H1 (cell line): Measurements from ENCODE around the gene FAIM2. TPM values are rescaled to one million over a fixed set of nuclear protein-coding genes. Genes with fewer than 3 reads are reported as not detected.

Experiments
- CTCF ChIA-PET: fragments of 300-600 bp; sonication (Branson Sonifier 250); formaldehyde crosslinking; loops from one replicate; lab custom pipeline; 2021; ENCODE audit not compliant: partially characterized antibody; lab: Charles Lee
- POLR2A ChIA-PET: fragments of 300-600 bp; sonication (Branson Sonifier 250); formaldehyde crosslinking; loops from one replicate; lab custom pipeline; 2021; ENCODE audit warnings: inconsistent platforms; ENCODE audit not compliant: partially characterized antibody; lab: Charles Lee
- DNase-seq, 2 experiments: peaks; one replicate each; pipeline versions ENCODE4 v3.0.0 to v3.0.0-alpha.2; 2010 to 2022; ENCODE audit warnings: low spot score in 2 of 2, low read depth in 1 of 2, mixed read lengths in 1 of 2
- FAIRE-seq: peaks from 2 replicates; lab custom pipeline; 2011; peaks lifted over from hg19 to GRCh38; lab: Jason Lieb, UNC
- H2AFZ ChIP-seq: 2 replicates; pipeline ENCODE4 v1.8.1; 2012; ENCODE audit warnings: low read length, inconsistent platforms
- H2AK5ac ChIP-seq: 2 replicates; pipeline ENCODE4 v1.6.1; 2013; ENCODE audit warnings: low read depth, low read length
- H2BK120ac ChIP-seq: replicated peaks from 2 replicates; pipeline ENCODE3; 2013; ENCODE audit warnings: low read depth, low read length, inconsistent platforms
- H2BK12ac ChIP-seq: 2 replicates; pipeline ENCODE4 v1.6.1; 2013; ENCODE audit warnings: low read depth, low read length
- H2BK15ac ChIP-seq: 2 replicates; pipeline ENCODE4 v1.6.1; 2013; ENCODE audit warnings: low read length
- H2BK20ac ChIP-seq: 2 replicates; pipeline ENCODE4 v1.6.1; 2013; ENCODE audit warnings: low read length
- H2BK5ac ChIP-seq: 2 replicates; pipeline ENCODE4 v1.6.1; 2013; ENCODE audit warnings: low read depth, low read length
- H3K14ac ChIP-seq: 2 replicates; pipeline ENCODE4 v1.6.1; 2013; ENCODE audit warnings: inconsistent platforms; ENCODE audit not compliant: insufficient read length
- H3K18ac ChIP-seq: 2 replicates; pipeline ENCODE4 v1.6.1; 2013; ENCODE audit warnings: low read length; ENCODE audit errors: extremely low read depth
- H3K23ac ChIP-seq: 2 replicates; pipeline ENCODE4 v1.6.1; 2013; ENCODE audit warnings: inconsistent platforms; ENCODE audit not compliant: insufficient read length
- H3K23me2 ChIP-seq: 2 replicates; pipeline ENCODE4 v1.6.1; 2013; ENCODE audit warnings: low read depth, low read length
- H3K27ac ChIP-seq: 2 replicates; pipeline ENCODE4 v1.6.1; 2011; ENCODE audit warnings: low read depth, low read length, inconsistent platforms
- H3K27me3 ChIP-seq, 4 experiments: replicated peaks in 1 of 4; 1 replicate in 1 of 4; 2 replicates in 3 of 4; pipeline versions ENCODE4 v1.6.1 to v1.8.1; 2011 to 2013; ENCODE audit warnings: low read length in 3 of 4, mild to moderate bottlenecking in 3 of 4, inconsistent platforms in 2 of 4, mixed read lengths in 2 of 4, moderate library complexity in 1 of 4; ENCODE audit not compliant: control insufficient read depth in 3 of 4, insufficient read depth in 3 of 4; ENCODE audit errors: extremely low read depth in 1 of 4
- H3K36me3 ChIP-seq, 4 experiments: 2 replicates each; pipeline versions ENCODE4 v1.6.1 to v1.8.1; 2011 to 2013; ENCODE audit warnings: mild to moderate bottlenecking in 4 of 4, low read length in 3 of 4, moderate library complexity in 2 of 4, control low read depth in 1 of 4, inconsistent platforms in 1 of 4; ENCODE audit not compliant: insufficient read depth in 4 of 4, control insufficient read depth in 2 of 4
- H3K4ac ChIP-seq: replicated peaks from 2 replicates; pipeline ENCODE3; 2013; ENCODE audit warnings: low read length, low read depth, mixed read lengths, inconsistent platforms; ENCODE audit not compliant: insufficient read length
- H3K4me1 ChIP-seq, 4 experiments: replicated peaks in 1 of 4; 1 replicate in 1 of 4; 2 replicates in 3 of 4; pipeline versions ENCODE4 v1.6.1 to v1.8.1; 2011 to 2013; ENCODE audit warnings: low read length in 3 of 4, inconsistent platforms in 2 of 4, mixed read lengths in 1 of 4; ENCODE audit not compliant: insufficient read depth in 4 of 4, control insufficient read depth in 3 of 4
- H3K4me2 ChIP-seq, 2 experiments: 2 replicates each; pipeline versions ENCODE4 v1.6.1 to v1.8.1; 2011 to 2013; ENCODE audit warnings: low read depth in 2 of 2, low read length in 2 of 2, control low read depth in 1 of 2, inconsistent platforms in 1 of 2, mild to moderate bottlenecking in 1 of 2; ENCODE audit not compliant: insufficient read depth in 1 of 2
- H3K4me3 ChIP-seq, 4 experiments: fragments of 200-600, 300-600 bp in 1 of 4; sonication (generic), shearing (Covaris generic), sonication (Bioruptor Twin) in 1 of 4; 2 replicates each; pipeline versions ENCODE4 v1.5.1 to v1.8.1; 2011 to 2016; ENCODE audit warnings: low read length in 4 of 4, low read depth in 3 of 4, control low read depth in 2 of 4, inconsistent platforms in 2 of 4, mild to moderate bottlenecking in 2 of 4, mixed read lengths in 1 of 4, moderate library complexity in 1 of 4; ENCODE audit not compliant: insufficient read depth in 2 of 4; ENCODE audit errors: extremely low read depth in 1 of 4
- H3K56ac ChIP-seq: replicated peaks from 2 replicates; pipeline ENCODE3; 2013; ENCODE audit warnings: low read depth, mild to moderate bottlenecking, mixed read lengths, low read length, inconsistent platforms; ENCODE audit not compliant: insufficient read length
- H3K79me1 ChIP-seq: 2 replicates; pipeline ENCODE4 v1.6.1; 2013; ENCODE audit warnings: low read depth, low read length, control low read depth
- H3K79me2 ChIP-seq, 2 experiments: 2 replicates each; pipeline versions ENCODE4 v1.6.1 to v1.8.1; 2012 to 2013; ENCODE audit warnings: low read length in 2 of 2, mild to moderate bottlenecking in 2 of 2, inconsistent platforms in 1 of 2; ENCODE audit not compliant: insufficient read depth in 2 of 2, control insufficient read depth in 1 of 2
- H3K9ac ChIP-seq, 4 experiments: replicated peaks in 1 of 4; 1 replicate in 1 of 4; 2 replicates in 3 of 4; pipeline versions ENCODE4 v1.6.1 to v1.8.1; 2011 to 2013; ENCODE audit warnings: low read depth in 3 of 4, low read length in 3 of 4, control low read depth in 2 of 4, mild to moderate bottlenecking in 2 of 4, moderate library complexity in 2 of 4, inconsistent platforms in 1 of 4; ENCODE audit errors: extremely low read depth in 1 of 4
- H3K9me3 ChIP-seq, 2 experiments: 2 replicates each; pipeline versions ENCODE4 v1.6.1 to v1.8.1; 2012 to 2013; ENCODE audit warnings: mild to moderate bottlenecking in 2 of 2, moderate library complexity in 2 of 2, control low read depth in 1 of 2, inconsistent platforms in 1 of 2, low read depth in 1 of 2, low read length in 1 of 2, mixed read lengths in 1 of 2; ENCODE audit not compliant: insufficient read depth in 2 of 2
- H4K20me1 ChIP-seq, 2 experiments: replicated peaks in 1 of 2; 2 replicates each; pipeline versions ENCODE3 to v1.8.1; 2011 to 2013; ENCODE audit warnings: inconsistent platforms in 2 of 2, low read length in 2 of 2, mild to moderate bottlenecking in 1 of 2; ENCODE audit not compliant: insufficient read depth in 2 of 2, control insufficient read depth in 1 of 2
- H4K5ac ChIP-seq: 2 replicates; pipeline ENCODE4 v1.6.1; 2013; ENCODE audit warnings: low read length, low read depth, mixed read lengths, inconsistent platforms; ENCODE audit not compliant: insufficient read length
- H4K8ac ChIP-seq: 2 replicates; pipeline ENCODE4 v1.8.0; 2013; ENCODE audit warnings: mild to moderate bottlenecking, moderate library complexity, low read length, inconsistent platforms; ENCODE audit not compliant: insufficient read depth; ENCODE audit errors: extremely low read depth
- H4K91ac ChIP-seq: replicated peaks from 2 replicates; pipeline ENCODE3; 2013; ENCODE audit warnings: low read length, mixed read lengths, inconsistent platforms; ENCODE audit not compliant: insufficient read length
- CBX8 ChIP-seq: fragments of 300-800, 300-1000 bp; sonication (generic); IDR thresholded peaks from 2 replicates; pipeline ENCODE4 v1.7.1; 2016; ENCODE audit warnings: low read depth, low read length, borderline replicate concordance
- CTBP2 ChIP-seq: IDR thresholded peaks from 2 replicates; pipeline ENCODE4 v1.7.0; 2011; ENCODE audit warnings: borderline replicate concordance, mild to moderate bottlenecking, moderate library complexity, mixed read lengths, low read length; ENCODE audit not compliant: insufficient read depth, insufficient read length
- EGR1 ChIP-seq: IDR thresholded peaks from 2 replicates; pipeline ENCODE4 v1.6.1; 2011; ENCODE audit warnings: low read depth, low read length, borderline replicate concordance
- MAFK ChIP-seq: IDR thresholded peaks from 2 replicates; pipeline ENCODE4 v1.6.1; 2012; ENCODE audit warnings: low read depth, mild to moderate bottlenecking, improper control_type of control experiment, low read length
- PHF8 ChIP-seq: fragments of 200-600 bp; sonication (generic); conservative IDR thresholded peaks from 2 replicates; pipeline ENCODE4 v1.7.1; 2012; ENCODE audit warnings: low read depth, mild to moderate bottlenecking, inconsistent platforms, low read length, moderate library complexity
- SIN3A ChIP-seq, 2 experiments: IDR thresholded peaks in 1 of 2; conservative IDR thresholded peaks in 1 of 2; 2 replicates each; pipeline ENCODE4 v1.6.1; 2011 to 2012; ENCODE audit warnings: low read length in 2 of 2, improper control_type of control experiment in 1 of 2, low read depth in 1 of 2, mild to moderate bottlenecking in 1 of 2
- TAF1 ChIP-seq: IDR thresholded peaks from 2 replicates; pipeline ENCODE4 v1.6.1; 2011; ENCODE audit warnings: mild to moderate bottlenecking, low read depth, low read length
- WGBS, 2 experiments: shearing (Covaris generic) in 1 of 2; methylation state at CpG; one replicate each; pipeline versions ENCODE4 v1.1.6 to v1.1.7; 2013 to 2015; ENCODE audit warnings: low lambda C conversion rate in 2 of 2, mixed read lengths in 2 of 2, inconsistent platforms in 1 of 2, low coverage in 1 of 2, missing lambda C conversion rate in 1 of 2; ENCODE audit not compliant: insufficient replicate concordance in 2 of 2, insufficient coverage in 1 of 2, insufficient read length in 1 of 2; ENCODE audit errors: extremely low coverage in 1 of 2, missing lambda C conversion rate in 1 of 2; 5-methylcytosine and 5-hydroxymethylcytosine counted together
- polyA plus RNA-seq, 7 experiments: library from polyadenylated mRNA; depleted of rRNA in 3 of 7; stranded (reverse) in 5 of 7; unstranded in 2 of 7; fragments of >200 nt in 5 of 7; fragments of 200-250 nt in 2 of 7; gene quantifications; 1 replicate in 5 of 7; 2 replicates in 1 of 7; 4 replicates in 1 of 7; pipeline versions ENCODE4 v1.2.1 to v1.2.3, GENCODE V29; 2011 to 2013; ENCODE audit warnings: missing spikeins in 2 of 7, mixed read lengths in 2 of 7
- total RNA-seq: library from RNA; stranded (reverse); fragmentation: NEBNext Ultra II Directional; extraction: Animal tissue kit (Norgen Biotek cat#: 25700); gene quantifications from 2 replicates; pipeline ENCODE4 v1.2.1, GENCODE V29; 2021
- TF ChIP-seq, protein P1 (sequence below), 3 experiments: IDR thresholded peaks; 1 replicate in 2 of 3; 2 replicates in 1 of 3; pipeline versions ENCODE4 v1.5.1 to v1.6.1; 2011; ENCODE audit warnings: low read length in 3 of 3, mild to moderate bottlenecking in 3 of 3, inconsistent platforms in 2 of 3, low read depth in 1 of 3, moderate library complexity in 1 of 3; ENCODE audit not compliant: insufficient read depth in 1 of 3; ENCODE audit errors: control extremely low read depth in 1 of 3
- TF ChIP-seq, protein P2 (sequence below): IDR thresholded peaks from 2 replicates; pipeline ENCODE4 v1.6.1; 2012; ENCODE audit warnings: inconsistent platforms

FAIM2 gene
- total and polyA plus RNA-seq, 2 of the 8 experiments (the other 6 are each of a cell fraction or from before 2014, with no cell fraction given) = 0.89 to 1.3 TPM

DNA sequence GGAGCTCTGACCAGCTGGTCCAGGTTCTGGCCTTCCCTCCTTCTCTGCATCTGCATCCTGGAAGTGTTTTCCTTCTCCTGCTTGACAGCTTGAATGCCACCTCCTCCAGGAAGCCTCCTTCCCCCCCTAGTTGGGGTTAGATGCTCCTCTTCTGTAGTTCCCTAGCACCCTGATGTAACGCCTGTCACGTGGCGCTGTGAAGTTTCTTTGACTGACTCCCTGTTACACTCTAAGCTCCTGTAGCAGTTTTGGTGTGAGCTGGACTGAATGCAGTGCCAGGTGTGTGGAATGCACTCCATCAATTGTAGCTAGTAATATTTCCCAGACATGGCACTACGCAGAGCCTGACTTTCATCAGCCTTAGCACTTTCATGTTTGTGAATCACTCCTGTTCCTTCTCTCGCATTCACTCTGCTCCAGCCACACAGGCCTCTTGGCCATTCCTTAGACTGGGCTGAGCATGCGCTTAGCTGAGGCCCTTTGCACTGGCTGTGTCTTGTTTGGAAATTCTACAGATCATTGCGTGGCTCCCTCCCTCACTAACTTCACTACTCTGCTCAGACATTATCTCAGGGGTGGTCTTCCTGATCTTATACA lies 2.1 kb upstream of the FAIM2 start:
- Histone ChIP-seq H3K27ac (no peak overlapping the region), H3K9ac (no peak overlapping the region), H3K56ac (no peak overlapping the region), H3K4ac (no peak overlapping the region), H3K9me3 (no peaks in the 10 kb centered on the region), H3K36me3 (no peaks in the 10 kb centered on the region), H3K27me3 (peaks cover 0 to 19% (median 17%) of the 10 kb centered on the region in 4 experiments; a peak in 5 of 7 replicates), H3K23ac (no peak overlapping the region), H2AK5ac (no peak overlapping the region), H3K14ac (no peak overlapping the region), H2BK12ac (no peak overlapping the region), H3K4me3 (no peak overlapping the region), H2AFZ (no peak overlapping the region), H4K8ac (no peak overlapping the region), H2BK120ac (no peak overlapping the region), H2BK5ac (no peak overlapping the region), H4K20me1 (no peaks in the 10 kb centered on the region), H3K79me1 (no peaks in the 10 kb centered on the region), H3K4me2 (no peak overlapping the region), H4K91ac (no peak overlapping the region), H3K4me1 (peaks cover 0 to 25% (median 10%) of the 10 kb centered on the region in 4 experiments; a peak in 6 of 7 replicates), H3K18ac (no peak overlapping the region), H4K5ac (no peak overlapping the region), H3K23me2 (peaks cover 5% of the 10 kb centered on the region; the same call in 1 of the 2 replicates), H3K79me2 (no peaks in the 10 kb centered on the region), H2BK15ac (no peak overlapping the region), H2BK20ac (no peak overlapping the region)
- ChIA-PET CTCF (interaction anchor here (0.6 to 3.5 kb wide), 11 partner anchors 15 to 145 kb away, joined by 3 to 20 read pairs (median 4); no protein-coding TSS in a partner anchor), POLR2A (interaction anchor here (0.7 to 2.1 kb wide), 4 partner anchors 11 to 40 kb away, joined by 3 to 7 read pairs (median 4); no protein-coding TSS in a partner anchor)
- WGBS, 2 experiments = 86% methylated on average over 7 of the region's 7 CpGs; no CpG with 5 or more reads in 1 of the 2 experiments
- FAIRE-seq (no peak), DNase-seq (no peak)
- TF ChIP-seq SIN3A (conservative IDR thresholded peaks at IDR 0.05 in 1 of 2, IDR thresholded peaks at IDR 0.05 in 1 of 2; ENCODE audit: low read depth in 1 of 2, low read length in 2 of 2) (no peak), CBX8 (no peak), CTBP2 (no peak), PHF8 (no peak), MAFK (no peak), TAF1 (no peak), EGR1 (no peak)
- TF ChIP-seq, protein P1, sequence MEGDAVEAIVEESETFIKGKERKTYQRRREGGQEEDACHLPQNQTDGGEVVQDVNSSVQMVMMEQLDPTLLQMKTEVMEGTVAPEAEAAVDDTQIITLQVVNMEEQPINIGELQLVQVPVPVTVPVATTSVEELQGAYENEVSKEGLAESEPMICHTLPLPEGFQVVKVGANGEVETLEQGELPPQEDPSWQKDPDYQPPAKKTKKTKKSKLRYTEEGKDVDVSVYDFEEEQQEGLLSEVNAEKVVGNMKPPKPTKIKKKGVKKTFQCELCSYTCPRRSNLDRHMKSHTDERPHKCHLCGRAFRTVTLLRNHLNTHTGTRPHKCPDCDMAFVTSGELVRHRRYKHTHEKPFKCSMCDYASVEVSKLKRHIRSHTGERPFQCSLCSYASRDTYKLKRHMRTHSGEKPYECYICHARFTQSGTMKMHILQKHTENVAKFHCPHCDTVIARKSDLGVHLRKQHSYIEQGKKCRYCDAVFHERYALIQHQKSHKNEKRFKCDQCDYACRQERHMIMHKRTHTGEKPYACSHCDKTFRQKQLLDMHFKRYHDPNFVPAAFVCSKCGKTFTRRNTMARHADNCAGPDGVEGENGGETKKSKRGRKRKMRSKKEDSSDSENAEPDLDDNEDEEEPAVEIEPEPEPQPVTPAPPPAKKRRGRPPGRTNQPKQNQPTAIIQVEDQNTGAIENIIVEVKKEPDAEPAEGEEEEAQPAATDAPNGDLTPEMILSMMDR (IDR thresholded peaks at IDR 0.05; ENCODE audit: control extremely low read depth in 1 of 3, insufficient read depth in 1 of 3, low read depth in 1 of 3, low read length in 3 of 3) = no peak
- TF ChIP-seq, protein P2, sequence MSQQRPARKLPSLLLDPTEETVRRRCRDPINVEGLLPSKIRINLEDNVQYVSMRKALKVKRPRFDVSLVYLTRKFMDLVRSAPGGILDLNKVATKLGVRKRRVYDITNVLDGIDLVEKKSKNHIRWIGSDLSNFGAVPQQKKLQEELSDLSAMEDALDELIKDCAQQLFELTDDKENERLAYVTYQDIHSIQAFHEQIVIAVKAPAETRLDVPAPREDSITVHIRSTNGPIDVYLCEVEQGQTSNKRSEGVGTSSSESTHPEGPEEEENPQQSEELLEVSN = no peak
